Measurements from ENCODE around the gene ANTXR1. TPM values are rescaled to one million over a fixed set of nuclear protein-coding genes. Genes with fewer than 3 reads are reported as not detected.

The ANTXR1 gene
- total and polyA plus RNA-seq, 2 donors = 4.4 to 7.3 TPM

- Histone ChIP-seq H3K27ac (ENCODE audit: low read depth in 1 of 2, low read length in 1 of 2) (no peak overlapping the region), H3K9me3 (ENCODE audit: control insufficient read depth in 2 of 2, insufficient read depth in 1 of 2, low read length in 1 of 2) (no peaks in the 10 kb centered on the region), H3K4me1 (ENCODE audit: control insufficient read depth in 2 of 2, insufficient read depth in 2 of 2, low read length in 2 of 2) (no peaks in the 10 kb centered on the region), H3K27me3 (ENCODE audit: control insufficient read depth in 2 of 2, insufficient read depth in 1 of 2, low read length in 1 of 2) (no peaks in the 10 kb centered on the region), H3K36me3 (ENCODE audit: control insufficient read depth in 2 of 2, insufficient read depth in 2 of 2, low read length in 1 of 2) (peaks cover 0 to 6% of the 10 kb centered on the region in 2 donors), H3K4me3 (ENCODE audit: low read length in 2 of 2) (no peak overlapping the region)
- WGBS = 71% methylated on average over 5 of the region's 5 CpGs
- DNase-seq (ENCODE audit: low read depth in 6 of 9, low spot score in 9 of 9) = no peak
Observed at GRCh38 chr2:69103419-69103818, 90.4 kb downstream of the ANTXR1 start.

- Histone ChIP-seq H3K9me3 (ENCODE audit: control insufficient read depth in 2 of 2, insufficient read depth in 1 of 2, low read length in 1 of 2) (no peaks in the 10 kb centered on the region), H3K27ac (ENCODE audit: low read depth in 1 of 2, low read length in 1 of 2) (no peak overlapping the region), H3K4me1 (ENCODE audit: control insufficient read depth in 2 of 2, insufficient read depth in 2 of 2, low read length in 2 of 2) (no peaks in the 10 kb centered on the region), H3K36me3 (ENCODE audit: control insufficient read depth in 2 of 2, insufficient read depth in 2 of 2, low read length in 1 of 2) (peaks cover 0 to 6% of the 10 kb centered on the region in 2 donors), H3K4me3 (ENCODE audit: low read length in 2 of 2) (no peak overlapping the region), H3K27me3 (ENCODE audit: control insufficient read depth in 2 of 2, insufficient read depth in 1 of 2, low read length in 1 of 2) (no peaks in the 10 kb centered on the region)
- WGBS = 93% methylated on average over 3 of the region's 3 CpGs
- no peak for DNase-seq (ENCODE audit: low read depth in 6 of 9, low spot score in 9 of 9)
Observed at GRCh38 chr2:69104261-69104660, 91.3 kb downstream of the ANTXR1 start.

GRCh38 chr2:69109255-69109654 lies 96.3 kb downstream of the ANTXR1 start:
- WGBS = 96% methylated on average over 4 of the region's 4 CpGs
- DNase-seq (ENCODE audit: low read depth in 6 of 9, low spot score in 9 of 9) = no peak

GRCh38 chr2:69111076-69111475 lies 98.1 kb downstream of the ANTXR1 start:
- Histone ChIP-seq H3K4me1 (ENCODE audit: control insufficient read depth in 2 of 2, insufficient read depth in 2 of 2, low read length in 2 of 2) (no peaks in the 10 kb centered on the region), H3K36me3 (ENCODE audit: control insufficient read depth in 2 of 2, insufficient read depth in 2 of 2, low read length in 1 of 2) (no peaks in the 10 kb centered on the region), H3K9me3 (ENCODE audit: control insufficient read depth in 2 of 2, insufficient read depth in 1 of 2, low read length in 1 of 2) (no peaks in the 10 kb centered on the region), H3K27ac (ENCODE audit: low read depth in 1 of 2, low read length in 1 of 2) (no peak overlapping the region), H3K27me3 (ENCODE audit: control insufficient read depth in 2 of 2, insufficient read depth in 1 of 2, low read length in 1 of 2) (no peaks in the 10 kb centered on the region), H3K4me3 (ENCODE audit: low read length in 2 of 2) (no peak overlapping the region)
- 97% methylated on average over 1 of the region's 1 CpG for WGBS
- DNase-seq (ENCODE audit: low read depth in 6 of 9, low spot score in 9 of 9) = no peak

More at GRCh38 chr2:69109255-69109654, 96.3 kb downstream of the ANTXR1 start:
- H3K27me3 ChIP-seq (ENCODE audit: control insufficient read depth in 2 of 2, insufficient read depth in 1 of 2, low read length in 1 of 2) = no peaks in the 10 kb centered on the region
- H3K27ac ChIP-seq (ENCODE audit: low read depth in 1 of 2, low read length in 1 of 2) = no peak overlapping the region
- H3K4me1 ChIP-seq (ENCODE audit: control insufficient read depth in 2 of 2, insufficient read depth in 2 of 2, low read length in 2 of 2) = no peaks in the 10 kb centered on the region
- no peak overlapping the region for H3K4me3 ChIP-seq (ENCODE audit: low read length in 2 of 2)
- no peaks in the 10 kb centered on the region for H3K9me3 ChIP-seq (ENCODE audit: control insufficient read depth in 2 of 2, insufficient read depth in 1 of 2, low read length in 1 of 2)
- H3K36me3 ChIP-seq (ENCODE audit: control insufficient read depth in 2 of 2, insufficient read depth in 2 of 2, low read length in 1 of 2) = no peaks in the 10 kb centered on the region

- Histone ChIP-seq H3K27ac (ENCODE audit: low read depth in 1 of 2, low read length in 1 of 2) (no peak overlapping the region), H3K9me3 (ENCODE audit: control insufficient read depth in 2 of 2, insufficient read depth in 1 of 2, low read length in 1 of 2) (no peaks in the 10 kb centered on the region), H3K4me1 (ENCODE audit: control insufficient read depth in 2 of 2, insufficient read depth in 2 of 2, low read length in 2 of 2) (no peaks in the 10 kb centered on the region), H3K4me3 (ENCODE audit: low read length in 2 of 2) (no peak overlapping the region), H3K36me3 (ENCODE audit: control insufficient read depth in 2 of 2, insufficient read depth in 2 of 2, low read length in 1 of 2) (no peaks in the 10 kb centered on the region), H3K27me3 (ENCODE audit: control insufficient read depth in 2 of 2, insufficient read depth in 1 of 2, low read length in 1 of 2) (no peaks in the 10 kb centered on the region)
- WGBS = 97% methylated on average over 3 of the region's 3 CpGs
- DNase-seq (ENCODE audit: low read depth in 6 of 9, low spot score in 9 of 9) = no peak
Observed at GRCh38 chr2:69113627-69114026, 100.6 kb downstream of the ANTXR1 start.

- Histone ChIP-seq H3K36me3 (ENCODE audit: control insufficient read depth in 2 of 2, insufficient read depth in 2 of 2, low read length in 1 of 2) (no peaks in the 10 kb centered on the region), H3K9me3 (ENCODE audit: control insufficient read depth in 2 of 2, insufficient read depth in 1 of 2, low read length in 1 of 2) (no peaks in the 10 kb centered on the region), H3K4me1 (ENCODE audit: control insufficient read depth in 2 of 2, insufficient read depth in 2 of 2, low read length in 2 of 2) (no peaks in the 10 kb centered on the region), H3K27ac (ENCODE audit: low read depth in 1 of 2, low read length in 1 of 2) (no peak overlapping the region), H3K4me3 (ENCODE audit: low read length in 2 of 2) (no peak overlapping the region), H3K27me3 (ENCODE audit: control insufficient read depth in 2 of 2, insufficient read depth in 1 of 2, low read length in 1 of 2) (no peaks in the 10 kb centered on the region)
- 46% methylated on average over 1 of the region's 1 CpG for WGBS
- DNase-seq (ENCODE audit: low read depth in 6 of 9, low spot score in 9 of 9) = no peak
Observed at GRCh38 chr2:69114534-69114933, 101.6 kb downstream of the ANTXR1 start.

GRCh38 chr2:69116438-69116837 lies 103.5 kb downstream of the ANTXR1 start:
- Histone ChIP-seq H3K4me1 (ENCODE audit: control insufficient read depth in 2 of 2, insufficient read depth in 2 of 2, low read length in 2 of 2) (no peaks in the 10 kb centered on the region), H3K4me3 (ENCODE audit: low read length in 2 of 2) (no peak overlapping the region), H3K27me3 (ENCODE audit: control insufficient read depth in 2 of 2, insufficient read depth in 1 of 2, low read length in 1 of 2) (no peaks in the 10 kb centered on the region), H3K27ac (ENCODE audit: low read depth in 1 of 2, low read length in 1 of 2) (no peak overlapping the region), H3K9me3 (ENCODE audit: control insufficient read depth in 2 of 2, insufficient read depth in 1 of 2, low read length in 1 of 2) (no peaks in the 10 kb centered on the region), H3K36me3 (ENCODE audit: control insufficient read depth in 2 of 2, insufficient read depth in 2 of 2, low read length in 1 of 2) (no peaks in the 10 kb centered on the region)
- 93% methylated on average over 4 of the region's 4 CpGs for WGBS
- no peak for DNase-seq (ENCODE audit: low read depth in 6 of 9, low spot score in 9 of 9)

GRCh38 chr2:69118609-69119008 lies 105.6 kb downstream of the ANTXR1 start:
- Histone ChIP-seq H3K4me3 (ENCODE audit: low read length in 2 of 2) (no peak overlapping the region), H3K27ac (ENCODE audit: low read depth in 1 of 2, low read length in 1 of 2) (no peak overlapping the region), H3K4me1 (ENCODE audit: control insufficient read depth in 2 of 2, insufficient read depth in 2 of 2, low read length in 2 of 2) (no peaks in the 10 kb centered on the region), H3K9me3 (ENCODE audit: control insufficient read depth in 2 of 2, insufficient read depth in 1 of 2, low read length in 1 of 2) (no peaks in the 10 kb centered on the region), H3K27me3 (ENCODE audit: control insufficient read depth in 2 of 2, insufficient read depth in 1 of 2, low read length in 1 of 2) (no peaks in the 10 kb centered on the region), H3K36me3 (ENCODE audit: control insufficient read depth in 2 of 2, insufficient read depth in 2 of 2, low read length in 1 of 2) (no peaks in the 10 kb centered on the region)
- no peak for DNase-seq (ENCODE audit: low read depth in 6 of 9, low spot score in 9 of 9)
- 98% methylated on average over 13 of the region's 13 CpGs for WGBS

- Histone ChIP-seq H3K27me3 (ENCODE audit: control insufficient read depth in 2 of 2, insufficient read depth in 1 of 2, low read length in 1 of 2) (no peaks in the 10 kb centered on the region), H3K4me1 (ENCODE audit: control insufficient read depth in 2 of 2, insufficient read depth in 2 of 2, low read length in 2 of 2) (no peaks in the 10 kb centered on the region), H3K9me3 (ENCODE audit: control insufficient read depth in 2 of 2, insufficient read depth in 1 of 2, low read length in 1 of 2) (no peaks in the 10 kb centered on the region), H3K27ac (ENCODE audit: low read depth in 1 of 2, low read length in 1 of 2) (no peak overlapping the region), H3K36me3 (ENCODE audit: control insufficient read depth in 2 of 2, insufficient read depth in 2 of 2, low read length in 1 of 2) (no peaks in the 10 kb centered on the region), H3K4me3 (ENCODE audit: low read length in 2 of 2) (no peak overlapping the region)
- no peak for DNase-seq (ENCODE audit: low read depth in 6 of 9, low spot score in 9 of 9)
- WGBS = 87% methylated on average over 16 of the region's 16 CpGs
Observed at GRCh38 chr2:69119104-69119894, 106.3 kb downstream of the ANTXR1 start.
